Limb (tissue), 2 donors: ENCODE data around the gene AGGF1.
A peak's percentile ranks its signal among the peaks of the same experiment; 100 is the strongest.
"Not testable (repeated sequence)": the region's sequence is repeated elsewhere in the genome, so short reads cannot be mapped to it uniquely, and the experiment has no call there.

Experiments used
- DNase-seq, 2 donors: peaks; one replicate each; pipeline ENCODE4 v3.0.0-alpha.2; 2016; ENCODE audit errors: extremely low spot score in 2 of 2

Gene AGGF1, protein sequence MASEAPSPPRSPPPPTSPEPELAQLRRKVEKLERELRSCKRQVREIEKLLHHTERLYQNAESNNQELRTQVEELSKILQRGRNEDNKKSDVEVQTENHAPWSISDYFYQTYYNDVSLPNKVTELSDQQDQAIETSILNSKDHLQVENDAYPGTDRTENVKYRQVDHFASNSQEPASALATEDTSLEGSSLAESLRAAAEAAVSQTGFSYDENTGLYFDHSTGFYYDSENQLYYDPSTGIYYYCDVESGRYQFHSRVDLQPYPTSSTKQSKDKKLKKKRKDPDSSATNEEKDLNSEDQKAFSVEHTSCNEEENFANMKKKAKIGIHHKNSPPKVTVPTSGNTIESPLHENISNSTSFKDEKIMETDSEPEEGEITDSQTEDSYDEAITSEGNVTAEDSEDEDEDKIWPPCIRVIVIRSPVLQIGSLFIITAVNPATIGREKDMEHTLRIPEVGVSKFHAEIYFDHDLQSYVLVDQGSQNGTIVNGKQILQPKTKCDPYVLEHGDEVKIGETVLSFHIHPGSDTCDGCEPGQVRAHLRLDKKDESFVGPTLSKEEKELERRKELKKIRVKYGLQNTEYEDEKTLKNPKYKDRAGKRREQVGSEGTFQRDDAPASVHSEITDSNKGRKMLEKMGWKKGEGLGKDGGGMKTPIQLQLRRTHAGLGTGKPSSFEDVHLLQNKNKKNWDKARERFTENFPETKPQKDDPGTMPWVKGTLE

GRCh38 chr5:77030097-77031071 lies at the start of gene AGGF1:
TSS of gene AGGF1 (plus strand) at chr5:77030404. CDS start at chr5:77030767, 363 bp downstream.
- DNase-seq: peak; percentile 93 to 96

DNA sequence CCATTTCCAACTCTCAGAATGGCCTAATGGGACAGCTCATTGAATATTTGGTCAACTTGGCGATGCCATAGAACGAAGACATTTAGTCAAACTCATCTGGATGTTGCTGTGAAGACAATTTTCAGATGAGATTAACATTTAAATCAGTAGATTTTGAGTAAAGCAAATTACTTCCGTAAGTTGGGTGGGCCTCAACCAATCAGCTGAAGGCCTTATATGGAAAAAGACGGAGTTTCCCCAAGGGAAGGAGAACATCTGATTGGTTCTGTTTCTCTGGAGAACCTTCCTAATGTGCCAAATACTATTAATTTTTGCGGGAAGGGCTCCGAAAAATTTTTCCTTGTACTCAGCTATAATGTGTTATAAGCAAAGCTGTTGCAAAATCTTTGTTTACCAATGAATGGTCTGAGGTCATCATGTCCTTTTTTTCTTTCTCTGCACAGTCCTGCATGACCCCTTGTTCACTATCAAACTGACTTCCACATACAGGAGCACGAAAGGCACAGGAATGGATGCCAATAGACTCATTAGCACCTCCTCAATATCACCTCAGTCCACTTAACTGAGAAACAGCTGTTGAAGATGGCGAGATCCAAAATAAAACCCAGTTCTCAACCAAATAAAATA lies 49.6 kb upstream of the AGGF1 start:
- no peak for DNase-seq

GRCh38 chr5:76982450-76982849 lies 47.8 kb upstream of the AGGF1 start:
- no peak for DNase-seq

DNA sequence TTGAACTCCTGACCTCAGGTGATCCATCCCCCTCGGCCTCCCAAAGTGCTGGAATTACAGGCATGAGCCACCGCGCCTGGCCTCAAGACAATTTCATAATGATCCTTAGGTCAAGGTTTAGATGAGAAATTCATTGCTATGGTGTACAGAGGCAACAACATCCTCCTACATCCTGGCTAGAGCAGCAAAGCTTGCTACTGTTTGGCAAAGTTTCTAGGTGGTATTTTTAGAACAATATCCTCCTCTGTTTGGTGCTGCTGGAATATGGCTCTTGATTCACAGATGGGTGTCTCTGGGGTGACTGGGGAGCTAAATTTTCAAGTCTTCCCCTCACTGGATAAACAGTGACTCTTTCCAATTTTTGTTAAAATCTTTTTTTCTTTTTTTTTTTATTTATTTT lies 46.7 kb upstream of the AGGF1 start:
- DNase-seq: no peak

GRCh38 chr5:76986825-76987526 lies 43.2 kb upstream of the AGGF1 start:
- DNase-seq: no peak

DNA sequence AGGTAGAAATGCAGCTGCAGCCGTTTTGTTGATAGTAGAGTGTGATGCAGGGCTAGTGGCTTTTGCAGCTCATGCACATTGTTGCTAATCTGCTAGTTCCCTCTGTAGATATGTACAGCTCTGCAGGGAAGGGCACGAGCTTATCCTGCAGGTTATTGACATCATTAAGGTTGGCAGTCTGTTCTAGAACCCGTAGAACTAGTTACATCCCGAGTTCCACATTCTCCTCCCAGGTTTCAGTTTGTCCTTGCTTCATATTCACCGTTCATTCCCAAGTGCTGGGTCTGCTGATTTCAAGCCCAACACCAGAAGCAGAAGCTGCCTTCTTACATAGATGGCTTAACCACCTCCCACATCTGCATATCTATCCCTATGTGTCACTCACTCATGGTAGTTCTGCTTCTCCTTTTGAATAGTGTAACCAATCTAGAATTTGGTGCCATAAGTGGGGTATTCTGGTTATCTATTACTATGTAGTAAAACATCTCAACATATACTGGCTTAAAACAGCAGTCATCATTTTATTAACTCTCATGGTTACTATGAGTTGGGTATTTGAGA lies 39.2 kb upstream of the AGGF1 start:
- DNase-seq: no peak

GRCh38 chr5:76993436-76993835 lies 36.8 kb upstream of the AGGF1 start:
- not testable (repeated sequence) for DNase-seq

DNA sequence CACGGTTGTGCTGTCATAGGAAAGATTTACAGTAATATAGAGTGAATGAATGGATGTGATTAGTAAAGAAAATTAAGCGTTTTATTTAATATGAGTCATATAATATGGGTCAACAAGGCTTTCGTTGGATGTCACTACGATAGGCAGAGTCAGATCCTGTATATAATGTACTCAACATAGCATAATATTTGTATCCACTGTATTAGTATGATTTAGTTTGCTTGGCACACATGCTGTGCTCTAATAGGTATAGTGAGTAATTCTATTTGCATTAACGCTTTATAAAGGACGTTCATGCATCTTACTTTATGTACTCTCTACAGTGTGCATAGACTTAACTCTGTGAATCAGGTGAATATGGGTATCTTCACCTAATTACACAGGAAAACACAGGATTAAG lies 35.9 kb upstream of the AGGF1 start:
- no peak for DNase-seq

- DNase-seq: not testable (repeated sequence)
Measured at GRCh38 chr5:76998251-76998650, 32.0 kb upstream of the AGGF1 start.

- DNase-seq: no peak
Measured at GRCh38 chr5:76999451-76999850, 30.8 kb upstream of the AGGF1 start.

DNA sequence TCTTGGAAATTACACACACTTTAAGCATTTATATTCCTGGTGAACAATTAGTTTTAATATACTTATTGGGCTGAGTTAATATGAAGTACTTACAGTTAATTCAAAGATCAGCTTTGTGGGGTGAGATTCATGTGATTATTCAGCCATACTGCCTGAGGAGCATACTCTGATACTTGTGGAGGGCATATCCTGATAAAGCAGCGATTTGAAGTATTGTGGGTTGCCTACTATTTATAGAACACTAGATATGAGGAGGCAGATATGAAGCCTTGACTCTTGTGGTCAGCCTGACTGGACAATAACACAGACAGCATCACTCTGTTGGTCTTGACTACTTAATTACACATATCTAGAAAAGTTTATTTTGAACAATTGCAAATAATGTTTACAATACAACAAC lies 27.0 kb upstream of the AGGF1 start:
- no peak for DNase-seq

DNA sequence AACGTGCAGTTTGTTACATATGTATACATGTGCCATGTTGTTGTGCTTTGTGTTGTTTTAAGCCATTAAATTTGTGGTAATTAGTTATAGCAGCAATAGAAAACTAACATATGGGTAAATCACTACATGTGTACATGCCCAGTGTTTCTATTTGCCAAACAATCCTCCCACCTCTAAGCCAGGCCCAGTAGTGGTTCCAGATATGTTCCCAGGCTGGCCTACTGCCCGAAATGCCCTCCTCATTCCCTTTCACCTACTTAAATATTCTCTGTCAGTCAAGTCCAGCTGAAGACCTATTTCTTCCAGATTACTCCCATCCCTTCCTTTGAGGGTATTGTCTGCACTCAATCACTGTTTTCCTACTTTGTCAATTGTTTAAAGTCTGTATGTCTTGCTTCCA lies 24.1 kb upstream of the AGGF1 start:
- DNase-seq: no peak

DNA sequence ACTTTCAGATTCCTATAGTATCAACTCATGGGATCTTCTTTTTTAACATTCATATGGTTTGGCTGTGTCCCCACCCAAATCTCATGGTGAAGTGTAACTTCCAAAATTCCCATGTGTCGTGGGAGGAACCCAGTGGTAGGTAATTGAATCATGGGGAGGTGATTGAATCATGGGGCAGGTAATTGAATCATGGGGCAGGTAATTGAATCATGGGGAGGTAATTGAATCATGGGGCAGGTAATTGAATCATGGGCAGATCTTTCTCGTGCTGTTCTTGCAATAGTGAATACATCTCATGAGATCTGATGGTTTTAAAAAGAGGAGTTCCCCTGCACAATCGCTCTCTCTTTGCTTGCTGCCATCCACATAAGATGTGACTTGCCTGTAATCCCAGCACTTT lies 21.8 kb upstream of the AGGF1 start:
- DNase-seq: no peak

DNA sequence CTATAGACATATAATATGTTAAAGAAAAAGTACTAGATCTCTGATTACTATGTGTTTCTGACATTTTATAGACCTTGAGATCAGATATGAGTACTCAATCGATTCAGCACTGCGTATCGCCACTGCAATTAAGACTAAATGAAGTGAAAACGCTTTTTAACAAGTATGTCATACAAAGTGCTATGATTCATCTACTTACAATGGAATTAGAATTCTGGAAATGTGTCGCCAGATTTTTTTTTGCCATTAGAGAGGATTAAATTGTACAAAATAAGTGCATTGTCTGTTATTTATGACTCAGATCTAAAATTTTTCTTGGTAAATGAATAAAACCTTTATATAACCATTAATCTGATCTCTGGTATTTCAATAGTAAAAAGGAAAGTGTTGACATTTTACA lies 20.0 kb upstream of the AGGF1 start:
- no peak for DNase-seq

DNA sequence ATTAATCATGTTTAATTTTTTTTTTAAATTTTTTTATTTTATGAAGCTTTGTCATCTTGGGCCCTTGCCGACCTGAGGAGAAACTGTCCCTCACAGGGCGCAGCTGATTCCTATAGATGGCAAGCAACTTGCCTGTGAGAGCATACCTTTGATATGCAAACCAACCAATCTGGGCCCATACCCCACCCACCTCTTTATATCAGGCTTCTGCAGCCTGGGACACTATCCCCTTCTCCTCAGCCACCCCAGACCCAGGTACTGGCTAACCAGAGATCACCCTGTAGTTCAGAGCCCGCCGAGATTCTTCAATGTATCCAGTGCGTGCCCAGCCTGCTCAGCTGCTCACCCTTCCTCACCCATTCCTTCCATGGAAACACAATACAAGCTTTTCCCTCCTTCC lies 18.7 kb upstream of the AGGF1 start:
- no peak for DNase-seq

DNA sequence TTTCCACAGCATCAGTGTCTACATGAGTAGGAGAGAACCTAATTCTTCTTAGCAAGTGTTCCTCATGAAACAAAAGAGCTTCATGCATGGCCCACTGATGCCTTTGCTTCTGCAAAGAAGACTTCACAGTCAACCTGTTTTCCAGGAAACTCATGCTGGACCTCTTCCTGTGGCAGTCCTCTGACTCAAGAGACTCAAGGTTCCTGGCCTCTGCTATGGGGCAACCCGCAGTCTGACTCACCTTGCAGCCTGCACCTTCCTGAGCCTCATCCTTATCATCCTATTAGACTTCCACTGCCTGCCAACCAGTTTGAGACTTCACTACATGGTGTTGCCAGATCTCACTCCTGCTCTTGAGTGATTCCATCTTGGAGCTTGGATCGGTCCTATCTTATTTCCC lies 17.6 kb upstream of the AGGF1 start:
- DNase-seq: no peak

GRCh38 chr5:77015938-77016569 lies 14.2 kb upstream of the AGGF1 start:
- peak in 1 of 2 donors; percentile 37 for DNase-seq

GRCh38 chr5:77016962-77017361 lies 13.2 kb upstream of the AGGF1 start:
- no peak for DNase-seq

DNA sequence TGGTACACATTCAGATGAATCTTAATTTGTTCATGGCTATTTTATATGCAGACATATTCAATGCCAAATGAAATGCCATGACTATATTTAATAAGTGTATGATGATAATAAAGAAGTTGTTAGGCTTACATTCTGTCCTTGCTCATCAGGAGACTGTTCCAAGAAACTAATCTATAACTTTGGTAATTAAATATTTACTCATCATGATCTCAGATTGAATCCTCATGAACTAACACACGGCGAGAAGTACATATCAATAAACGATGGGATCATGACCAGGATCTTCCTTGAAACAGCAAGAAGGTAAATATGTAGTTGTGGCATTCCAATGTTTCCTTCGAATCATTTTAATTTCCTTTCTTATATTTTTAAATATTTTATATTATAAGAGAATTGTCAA lies 12.5 kb upstream of the AGGF1 start:
- DNase-seq: no peak
